ENCODE data around the gene SFXN1.

SFXN1 gene

DNA sequence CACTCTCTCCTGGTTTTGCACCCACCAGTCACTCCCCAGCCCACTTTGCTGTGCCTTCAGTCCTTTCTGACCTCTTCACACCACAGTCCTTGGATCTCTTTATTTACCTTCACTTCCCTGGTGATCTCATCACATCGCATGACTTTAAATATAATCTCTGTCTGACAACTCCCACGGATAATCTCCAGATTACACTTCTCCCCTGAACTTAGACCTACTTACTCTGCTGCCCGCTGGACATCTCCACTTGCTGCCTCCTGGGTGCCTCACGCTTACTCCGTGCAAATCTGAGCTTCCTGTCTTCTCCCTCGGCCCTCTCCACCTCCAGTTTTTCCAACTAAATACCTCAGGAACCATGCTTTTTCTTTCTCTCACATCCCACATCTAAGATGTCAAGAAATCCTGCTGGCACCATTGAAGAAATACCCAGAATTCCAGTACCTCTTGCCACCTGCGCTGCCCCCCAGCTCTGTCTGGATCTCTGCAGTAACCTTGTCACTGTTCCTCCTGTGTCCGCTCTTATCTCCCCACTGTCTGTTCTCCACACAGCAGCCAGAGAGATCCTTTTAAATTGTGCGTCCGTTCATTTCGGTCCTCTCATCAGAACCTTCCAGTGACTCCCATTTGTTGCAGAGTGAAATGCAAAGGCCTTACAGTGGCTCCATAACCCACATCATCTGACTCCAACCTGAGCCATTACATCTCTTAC is 9.3 kb downstream of the SFXN1 start:
- no peak for DNase-seq (ENCODE audit: low spot score)
- TF ChIP-seq, protein P1, sequence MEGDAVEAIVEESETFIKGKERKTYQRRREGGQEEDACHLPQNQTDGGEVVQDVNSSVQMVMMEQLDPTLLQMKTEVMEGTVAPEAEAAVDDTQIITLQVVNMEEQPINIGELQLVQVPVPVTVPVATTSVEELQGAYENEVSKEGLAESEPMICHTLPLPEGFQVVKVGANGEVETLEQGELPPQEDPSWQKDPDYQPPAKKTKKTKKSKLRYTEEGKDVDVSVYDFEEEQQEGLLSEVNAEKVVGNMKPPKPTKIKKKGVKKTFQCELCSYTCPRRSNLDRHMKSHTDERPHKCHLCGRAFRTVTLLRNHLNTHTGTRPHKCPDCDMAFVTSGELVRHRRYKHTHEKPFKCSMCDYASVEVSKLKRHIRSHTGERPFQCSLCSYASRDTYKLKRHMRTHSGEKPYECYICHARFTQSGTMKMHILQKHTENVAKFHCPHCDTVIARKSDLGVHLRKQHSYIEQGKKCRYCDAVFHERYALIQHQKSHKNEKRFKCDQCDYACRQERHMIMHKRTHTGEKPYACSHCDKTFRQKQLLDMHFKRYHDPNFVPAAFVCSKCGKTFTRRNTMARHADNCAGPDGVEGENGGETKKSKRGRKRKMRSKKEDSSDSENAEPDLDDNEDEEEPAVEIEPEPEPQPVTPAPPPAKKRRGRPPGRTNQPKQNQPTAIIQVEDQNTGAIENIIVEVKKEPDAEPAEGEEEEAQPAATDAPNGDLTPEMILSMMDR (IDR thresholded peaks at IDR 0.05; ENCODE audit: extremely low read depth, insufficient read depth, missing control alignments): no peak
- in situ Hi-C loops (cut with MboI; ENCODE audit: low pct_unique_long_range_greater_than_20kb, low sequenced_read_pairs, unreplicated experiment): no loop called here

DNA sequence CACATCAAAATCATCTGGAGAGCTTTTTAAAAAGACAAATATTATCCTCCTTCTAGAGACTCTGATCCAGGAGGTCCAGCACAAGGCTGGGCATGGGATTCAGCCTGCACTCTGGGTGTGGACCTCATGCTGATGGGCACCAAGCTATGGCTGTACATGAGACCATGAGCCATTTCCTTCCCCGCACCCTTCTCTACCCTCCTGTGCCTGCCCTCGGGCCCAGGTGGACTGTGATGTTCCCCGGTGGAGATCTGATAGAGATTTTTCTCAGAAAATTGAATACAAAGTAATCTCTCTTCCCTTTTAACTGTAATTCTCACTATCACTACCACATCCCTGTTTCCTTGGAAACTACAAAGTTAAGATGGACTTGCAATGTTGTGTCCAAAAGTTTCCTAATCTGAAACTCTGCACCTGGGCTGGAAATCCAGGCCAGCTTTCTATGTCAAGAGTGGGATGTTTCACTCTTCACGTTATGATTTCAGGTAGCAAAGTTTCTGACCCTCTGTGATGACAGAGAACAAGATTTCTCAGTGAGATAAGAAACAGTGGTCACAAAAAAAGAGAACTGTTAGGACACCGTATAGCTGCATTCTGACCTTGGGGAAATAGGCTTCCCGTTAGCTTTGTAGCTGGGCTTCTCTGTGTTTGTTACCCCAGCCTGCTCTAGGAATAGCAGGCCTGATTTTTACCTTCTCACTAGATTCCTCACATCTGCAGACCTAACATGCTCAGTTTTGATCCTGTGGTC is 11.5 kb downstream of the SFXN1 start:
- TF ChIP-seq, protein P1 (IDR thresholded peaks at IDR 0.05; ENCODE audit: extremely low read depth, insufficient read depth, missing control alignments): no peak
- DNase-seq (ENCODE audit: low spot score): no peak
- in situ Hi-C loops (cut with MboI; ENCODE audit: low pct_unique_long_range_greater_than_20kb, low sequenced_read_pairs, unreplicated experiment): no loop called here

DNA sequence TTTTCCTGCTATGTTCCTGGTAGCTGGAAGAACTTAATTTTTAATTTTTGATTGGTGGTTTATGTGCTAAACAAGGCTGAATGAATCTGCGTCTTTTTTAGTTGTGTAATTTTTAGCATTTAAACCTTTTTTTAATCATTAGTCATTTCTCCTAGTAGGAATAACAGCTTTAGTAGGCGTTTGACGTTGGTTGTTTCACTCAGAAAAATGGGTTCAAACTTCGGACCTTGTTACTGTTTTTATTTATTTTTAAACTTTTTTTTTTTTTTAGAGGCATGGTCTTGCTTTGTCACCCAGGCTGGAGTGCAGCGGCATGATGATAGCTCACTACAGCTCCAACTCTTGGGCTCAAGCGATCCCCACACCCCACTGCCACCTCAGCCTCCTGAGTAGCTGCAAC is 12.9 kb downstream of the SFXN1 start:
- no peak for DNase-seq (ENCODE audit: low spot score)
- TF ChIP-seq, protein P1 (IDR thresholded peaks at IDR 0.05; ENCODE audit: extremely low read depth, insufficient read depth, missing control alignments): no peak
- in situ Hi-C loops (cut with MboI; ENCODE audit: low pct_unique_long_range_greater_than_20kb, low sequenced_read_pairs, unreplicated experiment): no loop called here

DNA sequence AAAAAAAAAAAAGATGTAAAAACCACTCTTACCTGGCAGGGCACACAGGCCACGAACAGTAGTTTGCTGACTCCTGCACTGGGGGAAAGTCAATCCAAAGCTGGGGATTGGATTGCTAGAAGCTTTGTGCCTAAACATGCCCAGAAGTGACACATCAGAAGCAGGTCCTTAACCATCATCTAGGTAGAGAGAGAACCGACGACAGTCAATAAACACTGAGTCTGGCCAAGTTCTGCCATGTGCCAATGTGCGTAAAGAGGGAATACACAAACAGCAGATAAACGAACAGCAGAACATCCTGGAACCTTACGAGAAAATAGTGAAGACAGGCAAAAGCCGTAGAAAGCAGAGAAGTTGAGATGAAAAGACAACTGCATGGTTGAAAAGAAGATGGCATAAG is 14.9 kb downstream of the SFXN1 start:
- no peak for DNase-seq (ENCODE audit: low spot score)
- TF ChIP-seq, protein P1 (IDR thresholded peaks at IDR 0.05; ENCODE audit: extremely low read depth, insufficient read depth, missing control alignments): no peak
- in situ Hi-C loops (cut with MboI; ENCODE audit: low pct_unique_long_range_greater_than_20kb, low sequenced_read_pairs, unreplicated experiment): no loop called here

DNA sequence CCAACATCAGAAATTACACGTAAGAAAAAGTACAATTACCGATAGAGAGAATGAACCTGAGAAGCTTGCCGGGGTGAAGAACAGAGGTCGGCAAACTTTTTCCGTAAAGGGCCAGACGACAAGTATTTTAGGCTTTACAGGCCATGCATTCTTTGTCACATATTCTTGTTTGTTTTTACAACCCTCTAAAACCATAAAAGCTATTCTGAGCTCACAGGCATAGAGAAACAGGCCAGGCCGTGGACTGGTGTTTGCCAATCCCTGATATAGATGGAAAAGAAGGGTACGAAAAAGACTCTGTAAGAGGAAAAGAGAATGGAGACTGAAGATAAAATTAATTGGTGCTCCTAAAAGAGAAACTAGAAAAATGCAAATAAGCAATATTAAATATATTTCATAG is 15.4 kb downstream of the SFXN1 start:
- in situ Hi-C loops (cut with MboI; ENCODE audit: low pct_unique_long_range_greater_than_20kb, low sequenced_read_pairs, unreplicated experiment): no loop called here
- no peak for DNase-seq (ENCODE audit: low spot score)
- TF ChIP-seq, protein P1 (IDR thresholded peaks at IDR 0.05; ENCODE audit: extremely low read depth, insufficient read depth, missing control alignments): no peak

DNA sequence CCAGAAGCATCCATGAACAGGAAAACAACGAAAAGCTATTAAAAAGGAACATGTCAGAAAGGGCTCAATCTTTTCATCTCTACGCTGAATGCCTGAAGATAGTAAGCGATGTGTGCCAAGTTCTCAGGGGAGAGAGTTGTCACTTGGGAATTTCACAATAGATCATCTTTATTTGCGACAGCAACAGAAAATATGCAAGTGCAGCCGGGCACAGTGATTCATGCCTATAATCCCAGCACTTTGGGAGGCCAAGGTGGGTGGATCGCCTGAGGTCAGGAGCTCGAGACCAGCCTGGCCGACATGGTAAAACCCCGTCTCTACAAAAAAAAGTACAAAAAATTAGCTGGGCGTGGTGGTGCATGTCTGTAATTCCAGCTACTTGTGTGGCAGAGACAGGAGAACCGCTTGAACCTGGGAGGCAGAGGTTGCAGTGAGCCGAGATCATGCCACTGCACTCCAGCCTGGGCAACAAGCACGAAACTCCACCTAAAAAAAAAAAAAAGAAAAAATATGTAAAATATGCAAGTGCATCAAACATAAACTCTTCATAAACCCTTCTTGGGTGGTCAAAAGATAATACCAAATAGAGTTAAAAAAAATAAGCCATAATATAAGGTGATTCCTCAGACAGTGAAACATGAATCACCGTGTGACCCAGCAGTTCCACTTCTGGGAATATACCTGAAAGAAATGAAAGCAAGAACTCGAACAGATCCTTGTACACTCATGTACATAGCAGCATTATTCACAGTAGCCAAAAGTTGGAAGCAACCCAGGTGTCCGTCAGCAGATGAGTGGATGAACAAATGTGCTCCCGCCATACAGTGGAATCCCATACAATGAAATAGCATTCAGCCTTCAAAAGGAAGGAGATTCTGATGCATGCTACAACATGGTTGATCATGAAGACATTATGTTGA is 16.2 kb downstream of the SFXN1 start:
- DNase-seq (ENCODE audit: low spot score): no peak
- TF ChIP-seq, protein P1 (IDR thresholded peaks at IDR 0.05; ENCODE audit: extremely low read depth, insufficient read depth, missing control alignments): no peak
- in situ Hi-C loops (cut with MboI; ENCODE audit: low pct_unique_long_range_greater_than_20kb, low sequenced_read_pairs, unreplicated experiment): no loop called here
